ENCODE results near the gene MAP2.

The MAP2 gene

GRCh38 chr2:209425471-209426071 is 1.7 kb downstream of the MAP2 start:
- peak; percentile 58 for DNase-seq (ENCODE audit: low spot score)

GRCh38 chr2:209426432-209426831 is 2.6 kb downstream of the MAP2 start:
- no peak for DNase-seq (ENCODE audit: low spot score)

- no peak for DNase-seq (ENCODE audit: low spot score)
Observed at GRCh38 chr2:209431701-209432100, 7.9 kb downstream of the MAP2 start.

GRCh38 chr2:209441541-209441940 is 17.7 kb downstream of the MAP2 start:
- peak; percentile 27 for DNase-seq (ENCODE audit: low spot score)

GRCh38 chr2:209442939-209443338 is 19.1 kb downstream of the MAP2 start:
- no peak for DNase-seq (ENCODE audit: low spot score)

GRCh38 chr2:209445485-209445884 is 21.6 kb downstream of the MAP2 start:
- DNase-seq (ENCODE audit: low spot score), result no peak

- no peak for DNase-seq (ENCODE audit: low spot score)
Observed at GRCh38 chr2:209451209-209451834, 27.5 kb downstream of the MAP2 start.

- no peak for DNase-seq (ENCODE audit: low spot score)
Observed at GRCh38 chr2:209456489-209456888, 32.6 kb downstream of the MAP2 start.

GRCh38 chr2:209458008-209458979 is 34.4 kb downstream of the MAP2 start:
- no peak for DNase-seq (ENCODE audit: low spot score)

- DNase-seq (ENCODE audit: low spot score), result no peak
Observed at GRCh38 chr2:209459359-209459758, 35.5 kb downstream of the MAP2 start.

- DNase-seq (ENCODE audit: low spot score), result no peak
Observed at GRCh38 chr2:209460151-209460761, 36.4 kb downstream of the MAP2 start.

- no peak for DNase-seq (ENCODE audit: low spot score)
Observed at GRCh38 chr2:209463226-209463625, 39.4 kb downstream of the MAP2 start.

- DNase-seq (ENCODE audit: low spot score), result no peak
Observed at GRCh38 chr2:209463835-209464234, 40.0 kb downstream of the MAP2 start.

- no peak for DNase-seq (ENCODE audit: low spot score)
Observed at GRCh38 chr2:209468846-209469245, 45.0 kb downstream of the MAP2 start.

- DNase-seq (ENCODE audit: low spot score), result peak; percentile 47
Observed at GRCh38 chr2:209469481-209469880, 45.6 kb downstream of the MAP2 start.

- DNase-seq (ENCODE audit: low spot score), result no peak
Observed at GRCh38 chr2:209470466-209470865, 46.6 kb downstream of the MAP2 start.

GRCh38 chr2:209471037-209471436 is 47.2 kb downstream of the MAP2 start:
- DNase-seq (ENCODE audit: low spot score), result peak; percentile 58

GRCh38 chr2:209472112-209472832 is 48.4 kb downstream of the MAP2 start:
- no peak for DNase-seq (ENCODE audit: low spot score)

GRCh38 chr2:209472871-209473270 is 49.0 kb downstream of the MAP2 start:
- DNase-seq (ENCODE audit: low spot score), result no peak

GRCh38 chr2:209473930-209474419 is 50.1 kb downstream of the MAP2 start:
- DNase-seq (ENCODE audit: low spot score), result no peak

GRCh38 chr2:209474960-209475359 is 51.1 kb downstream of the MAP2 start:
- DNase-seq (ENCODE audit: low spot score), result no peak

Measured in putamen (tissue), 1 donor.